Neuron (in vitro differentiated cells): Measurements from ENCODE around the gene PLAC8L1.

Experiments used
- H2AFZ ChIP-seq: one replicate; pipeline ENCODE4 v1.6.1; 2013; ENCODE audit warnings: low read depth, mild to moderate bottlenecking, inconsistent platforms, low read length, moderate library complexity
- H3K27me3 ChIP-seq: one replicate; pipeline ENCODE4 v1.6.1; 2013; ENCODE audit warnings: low read length; ENCODE audit not compliant: insufficient read depth
- H3K36me3 ChIP-seq: one replicate; pipeline ENCODE4 v1.6.1; 2013; ENCODE audit warnings: low read length; ENCODE audit not compliant: insufficient read depth
- H3K4me1 ChIP-seq: one replicate; pipeline ENCODE4 v1.6.1; 2013; ENCODE audit warnings: low read length; ENCODE audit not compliant: insufficient read depth
- H3K4me3 ChIP-seq: 2 replicates; pipeline ENCODE4 v1.5.1; 2013; ENCODE audit warnings: mild to moderate bottlenecking, low read length, moderate library complexity
- H3K9me3 ChIP-seq: one replicate; pipeline ENCODE4 v1.6.1; 2013; ENCODE audit warnings: low read length

The PLAC8L1 gene

DNA sequence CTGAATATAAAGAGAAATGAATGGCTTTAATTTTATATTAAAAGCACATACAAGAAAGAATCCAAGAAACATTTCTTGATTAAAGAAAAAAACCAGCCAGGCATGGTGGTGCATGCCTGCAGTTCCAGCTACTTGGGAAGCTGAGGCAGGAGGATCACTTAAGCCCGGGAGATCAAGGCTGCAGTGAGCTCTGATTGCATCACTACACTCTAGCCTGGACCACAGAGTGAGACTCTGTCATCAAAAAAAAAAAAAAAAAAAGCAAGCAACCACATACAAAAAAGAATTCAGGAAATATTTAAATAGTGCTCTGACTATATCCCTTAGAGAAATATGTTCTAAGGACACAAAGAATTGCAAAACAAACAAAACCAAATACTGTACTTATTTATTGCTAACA, 2.5 kb upstream of the PLAC8L1 start:
- Histone ChIP-seq H3K27me3 (no peaks in the 10 kb centered on the region), H3K4me3 (no peak overlapping the region), H3K9me3 (no peaks in the 10 kb centered on the region), H3K4me1 (no peaks in the 10 kb centered on the region), H3K36me3 (peaks cover 20% of the 10 kb centered on the region), H2AFZ (no peak overlapping the region)

DNA sequence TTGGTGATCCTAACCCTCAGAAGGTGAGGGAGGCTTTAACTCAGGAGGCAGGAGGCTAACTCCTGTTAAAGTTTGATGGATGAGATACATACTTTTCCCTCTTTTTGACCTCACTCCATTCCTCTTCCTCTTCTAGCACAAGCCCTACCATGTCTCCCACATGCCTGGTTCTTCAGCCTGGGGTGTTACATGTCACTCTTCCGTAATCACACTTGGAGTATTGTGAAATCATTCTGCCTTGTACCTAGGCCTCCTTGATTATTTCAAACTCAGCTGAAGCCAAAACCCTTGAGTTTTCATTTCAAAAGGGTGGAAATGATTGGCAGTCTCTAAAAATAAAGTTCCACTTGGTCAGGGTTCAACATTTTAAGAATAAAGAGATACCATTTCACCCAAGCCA, 1.8 kb downstream of the PLAC8L1 start:
- H3K4me1 ChIP-seq, result no peaks in the 10 kb centered on the region
- peaks cover 6% of the 10 kb centered on the region for H3K36me3 ChIP-seq
- no peaks in the 10 kb centered on the region for H3K27me3 ChIP-seq
- H2AFZ ChIP-seq, result no peak overlapping the region
- H3K4me3 ChIP-seq, result no peak overlapping the region
- no peaks in the 10 kb centered on the region for H3K9me3 ChIP-seq

DNA sequence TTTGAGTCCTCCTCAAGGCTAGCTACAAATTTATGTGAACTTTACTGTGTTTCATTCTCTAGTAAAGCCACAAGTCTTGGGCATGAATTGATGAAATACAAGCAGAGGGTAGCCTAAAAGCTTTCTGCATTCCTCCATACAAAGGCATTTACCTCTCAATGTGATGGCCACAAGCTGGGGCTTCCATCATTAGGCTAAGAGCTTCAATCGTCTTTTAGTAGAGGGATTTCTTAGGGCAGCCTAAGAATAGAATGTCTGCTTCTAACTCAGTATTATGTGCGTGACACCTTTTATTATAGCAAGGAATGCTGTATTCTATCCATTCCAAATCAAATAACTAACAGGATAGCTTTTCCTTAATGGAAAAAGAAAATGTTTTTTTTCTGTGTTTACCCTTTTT, 3.7 kb downstream of the PLAC8L1 start:
- H3K27me3 ChIP-seq, result no peaks in the 10 kb centered on the region
- no peak overlapping the region for H2AFZ ChIP-seq
- H3K4me3 ChIP-seq, result no peak overlapping the region
- peaks cover 8% of the 10 kb centered on the region for H3K36me3 ChIP-seq
- H3K4me1 ChIP-seq, result no peaks in the 10 kb centered on the region
- H3K9me3 ChIP-seq, result no peaks in the 10 kb centered on the region

DNA sequence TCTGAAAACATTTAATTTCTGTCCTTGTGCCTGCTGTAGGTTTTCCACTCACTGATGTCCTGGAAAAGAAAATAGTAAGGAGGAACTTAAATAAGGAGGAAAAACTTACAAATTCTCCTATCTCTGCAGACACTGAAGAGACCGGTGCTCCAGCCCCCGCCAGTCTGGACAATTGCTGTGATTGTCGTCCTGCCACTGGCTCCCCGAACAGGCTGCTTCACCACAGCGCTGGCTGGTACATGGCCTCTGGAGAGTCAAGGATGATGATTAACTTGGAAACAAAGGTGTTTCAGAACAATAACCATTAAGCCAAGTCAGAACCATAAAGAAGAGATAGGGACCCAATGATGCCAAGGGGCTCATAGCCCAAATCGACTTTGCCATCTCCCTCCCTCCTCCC, 7.3 kb downstream of the PLAC8L1 start:
- Histone ChIP-seq H3K27me3 (no peaks in the 10 kb centered on the region), H3K36me3 (peaks cover 1% of the 10 kb centered on the region), H3K4me3 (no peak overlapping the region), H3K4me1 (no peaks in the 10 kb centered on the region), H3K9me3 (no peaks in the 10 kb centered on the region), H2AFZ (no peak overlapping the region)

DNA sequence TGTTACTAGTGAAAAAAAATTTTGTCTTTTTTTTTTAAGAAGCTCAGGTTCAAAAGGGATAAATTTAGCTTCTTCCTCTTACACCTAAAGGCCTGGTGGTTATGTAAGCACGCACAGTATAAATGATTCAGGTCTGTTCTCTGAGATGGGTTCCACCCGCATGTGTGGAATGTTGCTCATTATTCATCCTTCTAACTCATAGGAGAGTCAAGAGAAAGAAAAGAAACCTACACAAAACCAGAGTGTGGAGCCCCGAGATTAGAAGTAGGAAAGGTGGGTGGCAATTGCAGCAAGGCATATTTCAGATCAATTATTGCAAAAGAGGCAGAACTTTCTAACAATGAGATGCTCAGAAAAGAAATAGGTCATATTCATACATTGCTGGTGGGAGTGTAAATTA, 13.5 kb downstream of the PLAC8L1 start:
- no peaks in the 10 kb centered on the region for H3K4me1 ChIP-seq

DNA sequence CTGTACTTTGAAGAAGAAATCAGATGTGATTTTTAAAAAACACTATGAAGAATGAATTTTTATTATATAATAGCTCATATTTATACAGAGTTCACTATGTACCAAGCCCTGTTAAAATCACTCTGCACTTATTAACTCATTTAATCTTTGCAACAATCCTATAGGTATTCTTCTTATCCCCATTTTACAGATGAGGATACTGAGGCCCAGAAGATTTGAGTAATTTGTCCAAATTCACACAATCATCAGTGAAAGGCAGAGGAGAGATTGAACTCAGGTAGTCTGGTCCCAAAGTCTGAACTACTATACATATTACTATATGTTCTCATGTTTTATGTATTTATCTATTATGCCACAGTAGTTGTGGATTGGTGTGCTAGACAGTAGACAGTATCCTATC, 16.1 kb downstream of the PLAC8L1 start:
- Histone ChIP-seq H2AFZ (no peak overlapping the region), H3K4me1 (no peaks in the 10 kb centered on the region), H3K9me3 (no peaks in the 10 kb centered on the region), H3K4me3 (no peak overlapping the region), H3K36me3 (no peaks in the 10 kb centered on the region), H3K27me3 (no peaks in the 10 kb centered on the region)

More for the DNA sequence above, 13.5 kb downstream of the PLAC8L1 start:
- no peaks in the 10 kb centered on the region for H3K9me3 ChIP-seq
- no peak overlapping the region for H2AFZ ChIP-seq
- no peak overlapping the region for H3K4me3 ChIP-seq
- no peaks in the 10 kb centered on the region for H3K36me3 ChIP-seq
- no peaks in the 10 kb centered on the region for H3K27me3 ChIP-seq

DNA sequence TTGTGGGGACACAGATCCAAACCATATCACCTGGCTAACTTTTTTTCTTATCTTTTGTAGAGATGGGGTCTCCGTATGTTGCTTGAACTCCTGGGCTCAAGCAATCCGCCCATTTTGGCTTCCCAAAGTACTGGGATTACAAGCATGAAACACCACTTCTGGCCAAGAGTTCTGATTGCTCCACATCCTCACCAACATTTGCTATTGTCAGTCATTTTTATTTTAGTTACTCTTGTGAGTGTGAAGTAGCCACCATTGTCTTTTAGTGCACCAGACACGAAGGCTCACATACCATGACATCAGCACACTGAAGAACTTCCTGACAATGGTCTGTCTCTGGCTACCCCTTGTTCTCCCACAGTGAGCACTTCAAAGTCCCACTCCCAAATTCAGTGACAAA, 17.3 kb downstream of the PLAC8L1 start:
- Histone ChIP-seq H3K27me3 (no peaks in the 10 kb centered on the region), H3K4me3 (no peak overlapping the region), H3K4me1 (no peaks in the 10 kb centered on the region)

DNA sequence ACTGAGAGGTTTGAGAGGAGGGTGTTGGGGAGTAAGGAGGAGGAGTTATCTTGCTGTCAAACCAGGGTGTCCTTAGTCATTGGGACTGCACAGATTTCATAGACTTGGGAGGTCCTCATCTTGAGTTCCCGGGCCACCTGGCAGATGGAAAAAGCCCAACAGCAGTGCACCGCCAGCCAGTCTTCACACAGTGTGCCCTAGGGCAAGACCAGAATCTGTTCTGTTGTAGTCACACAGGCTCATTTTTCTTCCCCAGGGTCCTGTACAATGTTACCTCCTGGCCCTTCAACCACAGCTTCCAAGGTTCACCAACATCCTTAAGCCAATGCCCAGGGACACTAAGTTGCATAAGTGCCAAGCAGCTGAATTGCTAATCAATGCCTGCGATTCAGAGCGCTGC, 21.0 kb downstream of the PLAC8L1 start:
- Histone ChIP-seq H3K4me1 (no peaks in the 10 kb centered on the region), H3K36me3 (no peaks in the 10 kb centered on the region), H3K4me3 (no peak overlapping the region), H3K27me3 (no peaks in the 10 kb centered on the region), H3K9me3 (no peaks in the 10 kb centered on the region), H2AFZ (no peak overlapping the region)

More for the DNA sequence above, 17.3 kb downstream of the PLAC8L1 start:
- H3K9me3 ChIP-seq, result no peaks in the 10 kb centered on the region
- H3K36me3 ChIP-seq, result no peaks in the 10 kb centered on the region
- H2AFZ ChIP-seq, result no peak overlapping the region

DNA sequence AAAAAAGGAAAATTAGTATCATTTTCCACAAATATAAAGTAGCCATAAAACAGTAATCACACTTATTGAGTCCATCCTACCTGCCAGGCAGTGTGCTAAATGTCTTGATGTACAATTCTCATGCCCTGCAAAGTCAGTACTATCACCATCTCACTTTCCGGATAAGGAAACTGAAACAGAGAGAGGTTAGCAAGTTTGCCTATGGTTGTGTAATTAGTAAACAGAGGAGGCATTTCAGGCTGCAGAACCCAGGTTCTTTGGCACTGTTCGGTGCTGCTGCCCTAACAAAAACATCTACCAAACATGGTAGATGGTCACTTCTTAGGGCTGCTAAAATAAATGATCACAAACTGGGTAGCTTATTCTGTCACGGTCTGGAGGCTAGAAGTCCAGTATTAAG, 22.6 kb downstream of the PLAC8L1 start:
- H3K9me3 ChIP-seq, result no peaks in the 10 kb centered on the region
- H3K36me3 ChIP-seq, result no peaks in the 10 kb centered on the region
- no peaks in the 10 kb centered on the region for H3K4me1 ChIP-seq
- no peak overlapping the region for H2AFZ ChIP-seq
- H3K27me3 ChIP-seq, result no peaks in the 10 kb centered on the region
- no peak overlapping the region for H3K4me3 ChIP-seq

DNA sequence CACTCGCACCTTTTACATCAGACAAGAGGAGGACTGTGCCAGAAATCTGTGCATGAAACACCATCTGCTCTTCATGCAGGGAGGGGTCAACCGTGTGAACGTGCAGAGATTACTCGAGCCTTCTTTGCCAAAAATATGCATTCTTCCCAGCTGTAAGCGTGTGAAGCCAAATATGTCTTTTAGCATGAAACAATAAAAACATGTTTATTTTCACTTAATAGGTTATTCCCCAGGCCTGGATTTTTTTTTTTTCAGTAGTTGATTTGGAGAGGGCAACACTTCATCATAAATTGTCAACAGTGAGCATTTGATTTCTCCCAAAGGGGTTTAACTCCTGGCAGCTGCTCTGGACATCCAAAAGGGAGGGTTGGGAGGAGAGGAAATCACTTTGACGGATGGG, 23.8 kb downstream of the PLAC8L1 start:
- Histone ChIP-seq H3K27me3 (no peaks in the 10 kb centered on the region), H3K4me1 (no peaks in the 10 kb centered on the region), H3K36me3 (no peaks in the 10 kb centered on the region), H3K4me3 (no peak overlapping the region), H2AFZ (no peak overlapping the region), H3K9me3 (no peaks in the 10 kb centered on the region)

DNA sequence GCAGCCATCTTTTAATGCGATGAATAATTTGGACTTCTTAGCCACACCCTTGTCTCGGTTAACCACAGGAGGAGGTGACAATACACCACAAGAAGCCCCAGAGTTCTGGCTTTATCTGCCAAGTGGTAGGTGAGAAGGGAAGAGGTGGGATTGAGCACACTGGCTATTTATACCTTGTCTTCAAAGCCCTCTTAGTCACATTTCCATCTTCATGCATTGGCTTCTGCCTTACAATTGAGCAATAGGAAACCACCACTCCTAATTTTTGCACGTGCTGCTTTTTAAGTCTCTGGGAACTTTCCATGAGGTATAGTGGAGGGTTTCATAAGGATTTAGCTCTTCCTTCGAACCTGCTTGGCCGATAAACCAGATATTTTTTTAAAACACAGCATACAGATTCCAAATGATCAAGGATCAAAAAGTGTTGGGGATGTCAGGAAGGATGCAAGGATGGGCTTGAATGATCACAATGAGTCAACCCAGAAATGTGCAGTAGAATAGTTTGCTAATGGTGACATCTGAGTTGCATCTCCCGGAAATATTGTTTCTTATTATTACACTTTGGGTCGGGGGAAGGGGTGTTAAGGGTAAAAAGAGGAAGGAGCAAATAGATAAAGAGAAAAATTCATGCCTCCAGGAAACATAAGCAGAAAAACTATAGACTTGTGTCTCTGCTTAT, 25.5 kb downstream of the PLAC8L1 start:
- Histone ChIP-seq H2AFZ (no peak overlapping the region), H3K4me3 (no peak overlapping the region), H3K27me3 (no peaks in the 10 kb centered on the region), H3K9me3 (no peaks in the 10 kb centered on the region), H3K4me1 (no peaks in the 10 kb centered on the region), H3K36me3 (no peaks in the 10 kb centered on the region)

DNA sequence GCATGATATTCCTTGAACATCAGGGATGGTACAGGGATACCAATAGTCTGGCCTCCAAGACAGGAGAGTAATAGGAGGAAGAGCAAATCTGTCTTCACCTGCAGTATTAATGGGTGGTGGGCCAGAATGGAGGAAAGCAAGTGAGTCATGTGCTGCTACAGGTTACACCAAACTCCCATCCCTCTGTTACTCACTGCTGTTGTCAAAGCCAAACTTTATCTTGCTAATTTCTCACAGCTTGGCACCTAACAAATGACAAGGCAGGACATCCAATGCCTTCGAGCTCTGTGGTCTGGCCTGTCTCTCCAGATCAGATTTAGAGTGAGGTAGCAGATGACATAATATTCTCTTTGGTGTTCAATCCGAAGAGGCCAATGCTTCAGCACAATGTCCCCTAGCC, 26.8 kb downstream of the PLAC8L1 start:
- no peaks in the 10 kb centered on the region for H3K9me3 ChIP-seq
- no peaks in the 10 kb centered on the region for H3K4me1 ChIP-seq
- no peak overlapping the region for H2AFZ ChIP-seq
- H3K27me3 ChIP-seq, result no peaks in the 10 kb centered on the region
- H3K36me3 ChIP-seq, result no peaks in the 10 kb centered on the region
- no peak overlapping the region for H3K4me3 ChIP-seq

DNA sequence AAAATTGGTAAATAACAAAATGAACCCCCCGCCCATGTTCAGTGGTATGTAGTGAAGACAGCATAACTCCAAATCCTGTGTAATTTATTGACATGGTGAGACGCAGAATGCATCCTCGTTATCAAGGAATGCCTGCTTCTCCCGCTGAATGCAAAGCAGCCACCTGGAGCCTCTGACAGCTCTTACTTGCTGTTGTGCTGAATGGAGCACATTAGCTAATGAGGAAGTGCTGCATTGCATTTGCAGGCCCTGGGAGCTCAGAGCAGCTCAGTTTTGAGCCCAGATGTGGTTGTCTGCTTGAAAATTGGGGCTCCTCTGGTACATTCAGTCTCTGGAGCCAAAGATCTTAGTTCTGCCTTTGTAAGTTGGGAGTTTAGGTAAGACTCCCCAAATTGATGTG, 28.9 kb downstream of the PLAC8L1 start:
- H3K4me1 ChIP-seq, result no peaks in the 10 kb centered on the region
- no peaks in the 10 kb centered on the region for H3K36me3 ChIP-seq
- H3K4me3 ChIP-seq, result no peak overlapping the region
- H2AFZ ChIP-seq, result no peak overlapping the region
- no peaks in the 10 kb centered on the region for H3K9me3 ChIP-seq
- H3K27me3 ChIP-seq, result no peaks in the 10 kb centered on the region

DNA sequence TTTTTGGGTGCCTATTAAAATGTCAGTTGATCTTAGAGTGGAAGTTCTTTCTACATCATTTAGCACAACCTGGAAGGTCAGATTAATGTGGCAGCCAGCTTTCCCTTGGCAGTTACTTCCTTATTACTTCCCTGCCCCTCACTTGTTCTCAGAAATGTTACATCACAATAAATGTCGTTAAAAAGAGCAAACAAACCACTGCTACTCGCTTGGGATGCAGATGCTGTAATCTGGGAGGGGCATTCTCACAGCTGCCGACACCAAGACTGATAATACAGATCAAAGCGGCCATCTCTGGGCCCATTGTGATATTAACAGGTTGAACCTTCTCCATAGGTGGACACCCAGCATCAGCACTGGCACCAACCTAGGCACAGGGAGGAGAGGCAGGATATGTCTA, 29.3 kb downstream of the PLAC8L1 start:
- H3K4me1 ChIP-seq, result no peaks in the 10 kb centered on the region
- H3K36me3 ChIP-seq, result no peaks in the 10 kb centered on the region
- H3K27me3 ChIP-seq, result no peaks in the 10 kb centered on the region
- H3K9me3 ChIP-seq, result no peaks in the 10 kb centered on the region
- no peak overlapping the region for H2AFZ ChIP-seq
- H3K4me3 ChIP-seq, result no peak overlapping the region
